OCI-LY1 (cell line): Measurements from ENCODE around the gene SP5.

Experiments
- EZH2 ChIP-seq: fragments of 200-600 bp; sonication (generic), shearing (Covaris generic); IDR thresholded peaks from 2 replicates; pipeline ENCODE4 v1.8.0; 2017; ENCODE audit warnings: borderline replicate concordance, mixed run types, mild to moderate bottlenecking, antibody characterized with exemption, low read length, moderate library complexity, mixed read lengths
- TF ChIP-seq, protein P1 (sequence below): fragments of 200-600 bp; sonication (generic), shearing (Covaris generic); IDR thresholded peaks from 2 replicates; pipeline ENCODE4 v1.5.1; 2017; ENCODE audit warnings: mild to moderate bottlenecking, antibody characterized with exemption, low read length, moderate library complexity, mixed read lengths

DNA sequence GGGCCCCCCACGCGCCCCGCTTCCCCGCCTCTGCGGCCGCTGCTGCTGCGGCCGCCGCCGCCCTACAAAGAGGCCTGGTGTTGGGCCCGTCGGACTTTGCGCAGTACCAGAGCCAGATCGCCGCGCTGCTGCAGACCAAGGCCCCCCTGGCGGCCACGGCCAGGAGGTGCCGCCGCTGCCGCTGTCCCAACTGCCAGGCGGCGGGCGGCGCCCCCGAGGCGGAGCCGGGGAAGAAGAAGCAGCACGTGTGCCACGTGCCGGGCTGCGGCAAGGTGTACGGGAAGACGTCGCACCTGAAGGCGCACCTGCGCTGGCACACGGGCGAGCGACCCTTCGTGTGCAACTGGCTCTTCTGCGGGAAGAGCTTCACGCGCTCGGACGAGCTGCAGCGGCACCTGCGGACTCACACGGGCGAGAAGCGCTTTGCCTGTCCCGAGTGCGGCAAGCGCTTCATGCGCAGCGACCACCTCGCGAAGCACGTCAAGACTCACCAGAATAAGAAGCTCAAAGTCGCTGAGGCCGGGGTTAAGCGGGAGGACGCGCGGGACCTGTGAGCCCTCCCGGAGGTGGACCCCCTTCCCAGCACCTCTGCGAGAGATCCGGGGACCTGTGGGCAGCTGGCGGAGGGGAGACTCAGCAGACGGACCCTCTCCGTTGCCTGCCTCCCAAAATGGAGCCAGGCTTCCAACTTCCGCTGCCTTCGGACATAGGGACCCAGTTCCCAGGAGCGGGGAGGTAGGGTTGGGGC is 1.9 kb downstream of the SP5 start:
- TF ChIP-seq, protein P1, sequence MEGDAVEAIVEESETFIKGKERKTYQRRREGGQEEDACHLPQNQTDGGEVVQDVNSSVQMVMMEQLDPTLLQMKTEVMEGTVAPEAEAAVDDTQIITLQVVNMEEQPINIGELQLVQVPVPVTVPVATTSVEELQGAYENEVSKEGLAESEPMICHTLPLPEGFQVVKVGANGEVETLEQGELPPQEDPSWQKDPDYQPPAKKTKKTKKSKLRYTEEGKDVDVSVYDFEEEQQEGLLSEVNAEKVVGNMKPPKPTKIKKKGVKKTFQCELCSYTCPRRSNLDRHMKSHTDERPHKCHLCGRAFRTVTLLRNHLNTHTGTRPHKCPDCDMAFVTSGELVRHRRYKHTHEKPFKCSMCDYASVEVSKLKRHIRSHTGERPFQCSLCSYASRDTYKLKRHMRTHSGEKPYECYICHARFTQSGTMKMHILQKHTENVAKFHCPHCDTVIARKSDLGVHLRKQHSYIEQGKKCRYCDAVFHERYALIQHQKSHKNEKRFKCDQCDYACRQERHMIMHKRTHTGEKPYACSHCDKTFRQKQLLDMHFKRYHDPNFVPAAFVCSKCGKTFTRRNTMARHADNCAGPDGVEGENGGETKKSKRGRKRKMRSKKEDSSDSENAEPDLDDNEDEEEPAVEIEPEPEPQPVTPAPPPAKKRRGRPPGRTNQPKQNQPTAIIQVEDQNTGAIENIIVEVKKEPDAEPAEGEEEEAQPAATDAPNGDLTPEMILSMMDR, result no peak
- no peak for TF ChIP-seq EZH2
